HepG2 (cell line): ENCODE measurements around the gene CHN1. TPM values are rescaled to one million over a fixed set of nuclear protein-coding genes. Genes with fewer than 3 reads are reported as not detected.
A peak's percentile ranks its signal among the peaks of the same experiment; 100 is the strongest.

ENCODE experiments used
- ATAC-seq: fragments of 200-7000 bp; cut with Tn5 transposase; 3 replicates; pipeline ENCODE4 v1.9.1; 2020; ENCODE audit warnings: mild to moderate bottlenecking, moderate library complexity
- BruUV-seq: library from RNA; stranded (reverse); fragments of 400-500 nt; replicated peaks from 2 replicates; lab custom pipeline; 2021; lab: Mats Ljungman, UMichigan
- CTCF ChIA-PET: fragments of 300-600 bp; formaldehyde crosslinking; extraction: SDS; loops from one replicate; lab custom pipeline; 2021; ENCODE audit warnings: low total read pairs, inconsistent platforms, low intra/inter-chr PET ratio; lab: Yijun Ruan, JAX
- POLR2A ChIA-PET: fragments of 350-600 bp; sonication (Branson Sonifier 250); formaldehyde crosslinking; loops from one replicate; lab custom pipeline; 2020; ENCODE audit warnings: antibody characterized with exemption, inconsistent platforms; lab: Yijun Ruan, JAX
- DNase-seq: peaks from one replicate; pipeline ENCODE4 v3.0.0-alpha.2; 2015; ENCODE audit warnings: low spot score
- FAIRE-seq: peaks from 3 replicates; lab custom pipeline; 2011; peaks lifted over from hg19 to GRCh38; lab: Jason Lieb, UNC
- H2AFZ ChIP-seq: one replicate; pipeline ENCODE4 v1.6.1; 2011; ENCODE audit warnings: low read length, inconsistent platforms
- H3K27ac ChIP-seq: fragments of 300-600 bp; 3 replicates; pipeline ENCODE4 v1.8.0; 2011; ENCODE audit warnings: mixed run types, mild to moderate bottlenecking, mixed read lengths, low read length, inconsistent platforms; ENCODE audit not compliant: insufficient read depth; ENCODE audit errors: extremely low read length
- H3K27me3 ChIP-seq, 2 experiments: fragments of 200-600 bp in 1 of 2; 2 replicates in 1 of 2; 3 replicates in 1 of 2; pipeline versions ENCODE4 v1.6.0 to v1.8.0; 2011; ENCODE audit warnings: low read length in 2 of 2, mild to moderate bottlenecking in 2 of 2, moderate library complexity in 2 of 2, inconsistent platforms in 1 of 2; ENCODE audit not compliant: insufficient read depth in 2 of 2, control insufficient read depth in 1 of 2
- H3K36me3 ChIP-seq, 2 experiments: fragments of 200-600 bp in 1 of 2; replicated peaks in 1 of 2; 2 replicates in 1 of 2; 3 replicates in 1 of 2; pipeline versions ENCODE4 v1.5.1 to v1.8.0; 2011; ENCODE audit warnings: low read length in 2 of 2, inconsistent platforms in 1 of 2; ENCODE audit not compliant: insufficient read depth in 2 of 2, control insufficient read depth in 1 of 2
- H3K4me1 ChIP-seq: 2 replicates; pipeline ENCODE4 v1.5.1; 2012; ENCODE audit warnings: low read length, inconsistent platforms; ENCODE audit not compliant: insufficient read depth
- H3K4me2 ChIP-seq: 2 replicates; pipeline ENCODE4 v1.6.0; 2011; ENCODE audit warnings: low read depth, low read length, inconsistent platforms
- H3K4me3 ChIP-seq, 3 experiments: fragments of 200-600 bp in 1 of 3; sonication (generic), shearing (Covaris generic) in 1 of 3; replicated peaks in 1 of 3; 2 replicates each; pipeline ENCODE4 v1.5.1; 2011 to 2016; ENCODE audit warnings: low read length in 3 of 3, inconsistent platforms in 2 of 3, low read depth in 2 of 3, mild to moderate bottlenecking in 2 of 3, control low read depth in 1 of 3, mixed read lengths in 1 of 3; ENCODE audit not compliant: insufficient read depth in 1 of 3
- H3K79me2 ChIP-seq: one replicate; pipeline ENCODE4 v1.6.1; 2011; ENCODE audit warnings: low read length, inconsistent platforms; ENCODE audit not compliant: insufficient read depth
- H3K9ac ChIP-seq: 2 replicates; pipeline ENCODE4 v1.6.0; 2011; ENCODE audit warnings: mild to moderate bottlenecking, low read depth, low read length, inconsistent platforms; ENCODE audit not compliant: insufficient read depth
- H3K9me3 ChIP-seq: 2 replicates; pipeline ENCODE4 v1.5.1; 2012; ENCODE audit warnings: mild to moderate bottlenecking, low read length
- H4K20me1 ChIP-seq: 2 replicates; pipeline ENCODE4 v1.6.0; 2011; ENCODE audit warnings: inconsistent platforms, mild to moderate bottlenecking, low read length, moderate library complexity; ENCODE audit not compliant: insufficient read depth
- CC2D1A ChIP-seq: sonication (generic); formaldehyde crosslinking; IDR thresholded peaks from 2 replicates; pipeline ENCODE4 v1.8.1; 2023; ENCODE audit warnings: mild to moderate bottlenecking, missing genetic modification reagents
- CEBPB ChIP-seq: IDR thresholded peaks from 2 replicates; pipeline ENCODE4 v1.6.1; 2011; ENCODE audit warnings: low read depth, low read length, improper control_type of control experiment, borderline replicate concordance
- MLLT10 ChIP-seq: sonication (generic); formaldehyde crosslinking; IDR thresholded peaks from 2 replicates; pipeline ENCODE4 v1.4.0; 2020; ENCODE audit warnings: missing genetic modification reagents
- MLXIP ChIP-seq: sonication (generic); formaldehyde crosslinking; IDR thresholded peaks from 2 replicates; pipeline ENCODE4 v1.9.0; 2021; ENCODE audit warnings: missing genetic modification reagents, borderline replicate concordance
- TSC22D2 ChIP-seq: sonication (generic); formaldehyde crosslinking; IDR thresholded peaks from 2 replicates; pipeline ENCODE4 v1.5.1; 2020; ENCODE audit warnings: missing genetic modification reagents, mild to moderate bottlenecking, borderline replicate concordance
- ZNF350 ChIP-seq: sonication (generic); formaldehyde crosslinking; IDR thresholded peaks from 2 replicates; pipeline ENCODE4 v1.4.0; 2020; ENCODE audit warnings: mild to moderate bottlenecking, low read depth, missing genetic modification reagents, borderline replicate concordance
- ZNF761 ChIP-seq: sonication (generic); formaldehyde crosslinking; conservative IDR thresholded peaks from 2 replicates; pipeline ENCODE4 v1.4.0; 2020; ENCODE audit warnings: mild to moderate bottlenecking, missing genetic modification reagents
- ZNF782 ChIP-seq: sonication (generic); formaldehyde crosslinking; IDR thresholded peaks from 2 replicates; pipeline ENCODE4 v1.4.0; 2020; ENCODE audit warnings: missing genetic modification reagents, mild to moderate bottlenecking, borderline replicate concordance
- WGBS: methylation state at CpG from one replicate; pipeline ENCODE4 v1.1.6; 2017; ENCODE audit warnings: low lambda C conversion rate; 5-methylcytosine and 5-hydroxymethylcytosine counted together
- in situ Hi-C: cut with HindIII; loops from 2 replicates; pipeline ENCODE4 v1.10.0; 2017; ENCODE audit warnings: low pct_unique_long_range_greater_than_20kb; ENCODE audit not compliant: extremely low pct_ligation_motif_present
- intact Hi-C: fragments of 100-400 bp; cut with micrococcal nuclease; formaldehyde crosslinking; loops from one replicate; pipeline ENCODE4 v1.10.0; 2022; ENCODE audit not compliant: unreplicated experiment
- polyA plus RNA-seq, 8 experiments: library from polyadenylated mRNA; depleted of rRNA in 3 of 8; stranded (reverse) in 7 of 8; unstranded in 1 of 8; fragments of >200 nt; fragmentation: Illumina TruSeq in 4 of 8; extraction: Trizol in 4 of 8; gene quantifications; 2 replicates each; pipeline versions ENCODE4 v1.2.1 to v1.2.3, GENCODE V29; 2011 to 2016; ENCODE audit warnings: low read depth in 4 of 8, missing spikeins in 1 of 8, mixed read lengths in 1 of 8; ENCODE audit not compliant: insufficient read depth in 1 of 8
- total RNA-seq, 5 experiments: library from RNA; depleted of rRNA; stranded (reverse); fragments of >200 nt; fragmentation: Illumina TruSeq; extraction: Trizol; gene quantifications; 2 replicates each; pipeline ENCODE4 v1.2.3, GENCODE V29; 2016; ENCODE audit warnings: low read depth in 1 of 5
- TF ChIP-seq, protein P1 (sequence below): sonication (generic); formaldehyde crosslinking; IDR thresholded peaks from 2 replicates; pipeline ENCODE4 v1.4.0; 2020; ENCODE audit warnings: mild to moderate bottlenecking, missing genetic modification reagents
- TF ChIP-seq, protein P2 (sequence below): IDR thresholded peaks from 2 replicates; pipeline ENCODE4 v1.6.1; 2016; ENCODE audit warnings: low read depth

CHN1 gene
- total and polyA plus RNA-seq, 2 of the 13 experiments (the other 11 are each of a cell fraction or from before 2014, with no cell fraction given) = 2.8 to 3.5 TPM

DNA sequence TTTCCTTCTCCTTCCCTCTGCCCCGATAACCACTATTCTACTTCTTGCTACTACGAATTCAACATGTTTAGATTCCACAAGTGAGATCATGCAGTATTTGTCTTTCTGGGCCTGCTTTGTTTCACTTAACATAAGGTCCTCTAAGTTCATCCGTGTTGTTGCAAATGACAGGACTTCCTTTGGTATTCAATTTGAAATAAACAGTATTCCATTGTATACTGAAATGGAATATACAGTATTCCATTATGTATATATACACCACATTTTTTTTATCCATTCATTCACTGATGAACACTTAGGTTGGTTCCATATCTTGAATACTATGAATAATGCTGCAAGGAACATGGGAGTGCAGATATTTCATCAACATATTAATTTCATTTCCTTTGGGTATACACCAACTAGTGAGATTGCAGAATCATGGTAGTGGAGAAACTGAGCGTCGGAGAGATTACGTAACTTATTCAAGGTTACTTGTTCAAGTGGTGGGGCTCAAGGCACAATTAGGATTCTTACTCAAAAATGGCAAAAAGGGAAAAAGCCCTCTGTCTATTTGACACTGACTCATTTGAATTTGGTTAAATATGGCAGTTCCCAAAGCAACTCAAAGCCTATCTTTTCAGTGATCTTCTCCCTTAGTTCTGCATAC lies 85.1 kb downstream of the CHN1 start:
- FAIRE-seq (no peak), DNase-seq (no peak), ATAC-seq (no peak)
- ChIA-PET CTCF (no interaction called here), POLR2A (no interaction called here)
- Histone ChIP-seq H3K27ac (no peak overlapping the region), H3K4me1 (no peaks in the 10 kb centered on the region), H4K20me1 (no peaks in the 10 kb centered on the region), H3K27me3 (no peaks in the 10 kb centered on the region), H3K9me3 (no peaks in the 10 kb centered on the region), H3K36me3 (no peaks in the 10 kb centered on the region), H3K9ac (no peak overlapping the region), H3K4me3 (no peak overlapping the region), H3K79me2 (no peaks in the 10 kb centered on the region), H3K4me2 (no peak overlapping the region), H2AFZ (no peak overlapping the region)
- 44% methylated on average over 6 of the region's 6 CpGs for WGBS
- BruUV-seq = no TSS peak
- intact Hi-C loops = no loop called here
- TF ChIP-seq ZNF761 (CRISPR knock-in tag) = no peak
- peak; percentile 76 for TF ChIP-seq CEBPB
- in situ Hi-C loops = no loop called here

DNA sequence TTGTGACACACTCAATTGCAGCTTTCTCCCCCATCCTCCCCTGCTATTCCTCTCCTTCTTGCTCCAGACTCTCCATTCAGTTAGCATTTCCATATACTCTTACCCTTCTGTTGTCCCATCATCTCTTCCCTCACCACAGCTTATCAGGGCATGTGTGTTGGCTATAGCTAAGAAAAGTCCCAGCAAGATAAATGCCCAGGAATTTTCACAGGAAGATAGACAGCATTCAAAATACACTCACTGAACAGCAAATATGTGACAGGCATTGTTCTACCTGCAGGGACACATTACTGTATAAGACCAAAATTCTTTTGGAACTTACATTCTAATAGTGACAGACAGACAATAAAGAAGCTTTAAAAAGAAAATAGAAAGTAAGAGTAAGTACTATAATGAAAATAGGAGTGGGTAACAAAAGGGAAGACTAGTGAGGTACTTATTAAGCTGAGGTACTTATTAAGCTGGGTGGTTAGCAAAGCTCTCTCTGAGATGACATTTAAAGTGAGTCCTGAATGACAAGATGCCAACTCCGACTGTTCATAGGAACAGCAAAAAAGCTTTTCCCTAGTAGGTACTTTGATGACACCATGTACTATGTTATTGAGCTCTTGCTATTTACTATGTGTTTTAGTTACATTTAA lies 86.2 kb downstream of the CHN1 start:
- H3K4me3 ChIP-seq = no peak overlapping the region
- FAIRE-seq (no peak), DNase-seq (no peak), ATAC-seq (no peak)
- ChIA-PET CTCF (no interaction called here), POLR2A (no interaction called here)
- in situ Hi-C loops = no loop called here
- H3K4me1 ChIP-seq = no peaks in the 10 kb centered on the region
- H3K79me2 ChIP-seq = no peaks in the 10 kb centered on the region
- no peak overlapping the region for H3K27ac ChIP-seq
- WGBS = 14% methylated on average over 1 of the region's 1 CpG
- no peaks in the 10 kb centered on the region for H4K20me1 ChIP-seq
- H2AFZ ChIP-seq = no peak overlapping the region
- no peak overlapping the region for H3K4me2 ChIP-seq
- no peaks in the 10 kb centered on the region for H3K36me3 ChIP-seq
- H3K9ac ChIP-seq = no peak overlapping the region
- no peaks in the 10 kb centered on the region for H3K9me3 ChIP-seq
- H3K27me3 ChIP-seq = no peaks in the 10 kb centered on the region
- intact Hi-C loops = no loop called here
- no TSS peak for BruUV-seq
- TF ChIP-seq ZNF350 (CRISPR knock-in tag) (no peak), MLXIP (CRISPR knock-in tag) (no peak), TSC22D2 (CRISPR knock-in tag) (no peak), ZNF782 (CRISPR knock-in tag) (no peak), CC2D1A (CRISPR knock-in tag) (no peak), MLLT10 (CRISPR knock-in tag) (no peak)
- TF ChIP-seq, protein P1, sequence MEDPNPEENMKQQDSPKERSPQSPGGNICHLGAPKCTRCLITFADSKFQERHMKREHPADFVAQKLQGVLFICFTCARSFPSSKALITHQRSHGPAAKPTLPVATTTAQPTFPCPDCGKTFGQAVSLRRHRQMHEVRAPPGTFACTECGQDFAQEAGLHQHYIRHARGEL (CRISPR knock-in tag) = no peak
- TF ChIP-seq, protein P2, sequence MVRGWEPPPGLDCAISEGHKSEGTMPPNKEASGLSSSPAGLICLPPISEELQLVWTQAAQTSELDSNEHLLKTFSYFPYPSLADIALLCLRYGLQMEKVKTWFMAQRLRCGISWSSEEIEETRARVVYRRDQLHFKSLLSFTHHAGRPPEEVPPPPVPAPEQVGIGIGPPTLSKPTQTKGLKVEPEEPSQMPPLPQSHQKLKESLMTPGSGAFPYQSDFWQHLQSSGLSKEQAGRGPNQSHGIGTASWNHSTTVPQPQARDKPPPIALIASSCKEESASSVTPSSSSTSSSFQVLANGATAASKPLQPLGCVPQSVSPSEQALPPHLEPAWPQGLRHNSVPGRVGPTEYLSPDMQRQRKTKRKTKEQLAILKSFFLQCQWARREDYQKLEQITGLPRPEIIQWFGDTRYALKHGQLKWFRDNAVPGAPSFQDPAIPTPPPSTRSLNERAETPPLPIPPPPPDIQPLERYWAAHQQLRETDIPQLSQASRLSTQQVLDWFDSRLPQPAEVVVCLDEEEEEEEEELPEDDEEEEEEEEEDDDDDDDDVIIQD = no peak
